Subcutaneous abdominal adipose tissue (tissue), 5 donors: ENCODE results near the gene ANKFN1.

Experiments used
- H3K27ac ChIP-seq: one replicate; pipeline ENCODE4 v1.7.0; 2013; ENCODE audit warnings: low read depth, mild to moderate bottlenecking, inconsistent platforms, low read length, moderate library complexity
- H3K27me3 ChIP-seq, 5 donors: one replicate each; pipeline ENCODE4 v1.7.0; 2013; ENCODE audit warnings: low read length in 5 of 5, inconsistent platforms in 1 of 5; ENCODE audit not compliant: control insufficient read depth in 5 of 5, insufficient read depth in 4 of 5
- H3K36me3 ChIP-seq, 5 donors: one replicate each; pipeline ENCODE4 v1.7.0; 2013; ENCODE audit warnings: low read length in 5 of 5; ENCODE audit not compliant: control insufficient read depth in 5 of 5, insufficient read depth in 5 of 5
- H3K4me1 ChIP-seq, 5 donors: one replicate each; pipeline ENCODE4 v1.7.0; 2013; ENCODE audit warnings: low read length in 5 of 5, mild to moderate bottlenecking in 3 of 5, moderate library complexity in 1 of 5; ENCODE audit not compliant: control insufficient read depth in 5 of 5, insufficient read depth in 5 of 5
- H3K4me3 ChIP-seq, 5 donors: one replicate each; pipeline ENCODE4 v1.7.0; 2013; ENCODE audit warnings: low read length in 5 of 5, low read depth in 1 of 5
- H3K9ac ChIP-seq, 5 donors: one replicate each; pipeline ENCODE4 v1.7.0; 2013; ENCODE audit warnings: low read length in 5 of 5, mild to moderate bottlenecking in 4 of 5, moderate library complexity in 3 of 5
- H3K9me3 ChIP-seq, 5 donors: one replicate each; pipeline ENCODE4 v1.7.0; 2013; ENCODE audit warnings: low read length in 5 of 5; ENCODE audit not compliant: control insufficient read depth in 5 of 5
- donor health status: healthy.
- donor health status: healthy.
- donor health status: healthy.
- donor health status: healthy.
- donor health status: healthy.

The ANKFN1 gene

DNA sequence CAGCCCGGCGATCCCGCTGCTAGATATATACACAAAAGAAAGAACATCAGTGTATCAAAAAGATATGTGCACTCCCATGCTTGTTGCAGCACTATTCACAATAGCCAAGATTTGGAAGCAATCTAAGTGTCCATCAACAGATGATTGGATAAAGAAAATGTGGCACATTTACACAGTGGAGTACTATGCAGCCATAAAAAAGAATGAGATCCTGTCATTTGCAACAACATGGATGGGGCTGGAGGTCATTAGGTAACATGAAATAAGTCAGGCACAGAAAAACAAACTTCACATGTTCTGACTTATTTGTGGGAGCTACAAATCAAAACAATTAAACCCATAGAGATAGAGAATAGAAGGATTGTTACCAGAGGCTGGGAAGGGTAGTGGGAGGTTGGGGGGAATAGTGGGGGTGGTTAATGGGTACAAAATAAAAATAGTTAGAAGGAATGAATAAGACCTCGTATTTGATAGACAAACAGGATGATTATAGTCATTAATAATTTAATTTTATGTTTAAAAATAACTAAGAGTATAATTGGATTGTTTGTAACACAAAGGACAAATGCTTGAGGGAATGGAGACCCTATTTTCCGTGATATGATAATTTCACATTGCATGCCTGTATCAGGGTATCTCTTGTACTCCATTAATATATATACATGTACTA lies 263.5 kb downstream of the ANKFN1 start:
- H3K27ac ChIP-seq: no peak overlapping the region
- H3K9me3 ChIP-seq: peaks cover 0 to 6% (median 3%) of the 10 kb centered on the region in 5 donors
- no peaks in the 10 kb centered on the region for H3K4me1 ChIP-seq
- H3K9ac ChIP-seq: no peak overlapping the region
- no peak overlapping the region for H3K4me3 ChIP-seq
- no peaks in the 10 kb centered on the region for H3K36me3 ChIP-seq
- peaks cover 0 to 3% (median 0%) of the 10 kb centered on the region in 5 donors for H3K27me3 ChIP-seq

DNA sequence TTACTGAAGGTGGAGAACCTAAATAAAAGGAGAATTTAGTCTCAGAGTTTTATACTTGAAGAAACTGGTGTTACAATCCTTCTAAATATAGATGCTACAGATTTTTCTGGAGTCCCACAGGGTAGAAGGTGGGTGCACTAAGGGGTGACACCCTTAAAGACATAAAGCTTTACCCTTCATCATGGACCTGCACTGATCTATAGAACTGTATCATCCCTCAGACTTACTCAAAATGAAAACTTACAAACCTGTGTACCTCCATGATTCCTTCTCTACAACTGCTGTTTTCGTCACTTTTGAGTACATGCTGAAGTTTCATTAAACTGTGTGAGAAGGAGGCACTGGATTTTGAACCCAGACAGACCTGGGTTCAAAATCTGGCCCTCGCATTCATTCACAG lies 270.7 kb downstream of the ANKFN1 start:
- no peak overlapping the region for H3K4me3 ChIP-seq
- H3K36me3 ChIP-seq: no peaks in the 10 kb centered on the region
- no peak overlapping the region for H3K9ac ChIP-seq
- H3K4me1 ChIP-seq: no peaks in the 10 kb centered on the region
- H3K27ac ChIP-seq: no peak overlapping the region
- H3K27me3 ChIP-seq: peaks cover 0 to 3% (median 0%) of the 10 kb centered on the region in 5 donors
- H3K9me3 ChIP-seq: no peaks in the 10 kb centered on the region

- H3K9ac ChIP-seq: no peak overlapping the region
- H3K4me3 ChIP-seq: no peak overlapping the region
Observed at GRCh38 chr17:56424543-56425044, 271.3 kb downstream of the ANKFN1 start.

DNA sequence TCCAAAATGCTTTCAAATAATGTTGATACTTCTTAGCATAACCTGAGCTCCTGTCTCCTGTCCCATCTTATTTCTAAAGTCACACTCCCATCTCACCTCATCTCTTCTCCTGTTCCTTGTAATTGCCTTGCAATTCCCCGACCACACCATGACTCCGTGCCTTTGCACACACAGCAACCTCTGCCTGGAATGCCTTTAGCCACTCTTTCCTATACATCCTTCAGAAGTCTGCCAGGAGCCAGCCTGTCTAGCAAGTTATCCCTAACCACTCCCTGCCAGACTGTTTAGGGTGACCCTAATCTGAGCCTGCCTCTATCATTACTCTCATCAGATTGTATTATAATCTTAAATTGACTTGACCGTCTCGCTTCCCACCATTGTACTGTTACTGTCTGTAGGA lies 272.2 kb downstream of the ANKFN1 start:
- Histone ChIP-seq H3K9me3 (no peaks in the 10 kb centered on the region), H3K4me3 (no peak overlapping the region), H3K36me3 (no peaks in the 10 kb centered on the region), H3K4me1 (no peaks in the 10 kb centered on the region), H3K27ac (no peak overlapping the region), H3K9ac (no peak overlapping the region), H3K27me3 (peaks cover 0 to 3% (median 0%) of the 10 kb centered on the region in 5 donors)

More at GRCh38 chr17:56424543-56425044, 271.3 kb downstream of the ANKFN1 start:
- peaks cover 0 to 3% (median 0%) of the 10 kb centered on the region in 5 donors for H3K27me3 ChIP-seq
- no peak overlapping the region for H3K27ac ChIP-seq
- no peaks in the 10 kb centered on the region for H3K4me1 ChIP-seq
- no peaks in the 10 kb centered on the region for H3K36me3 ChIP-seq
- no peaks in the 10 kb centered on the region for H3K9me3 ChIP-seq

DNA sequence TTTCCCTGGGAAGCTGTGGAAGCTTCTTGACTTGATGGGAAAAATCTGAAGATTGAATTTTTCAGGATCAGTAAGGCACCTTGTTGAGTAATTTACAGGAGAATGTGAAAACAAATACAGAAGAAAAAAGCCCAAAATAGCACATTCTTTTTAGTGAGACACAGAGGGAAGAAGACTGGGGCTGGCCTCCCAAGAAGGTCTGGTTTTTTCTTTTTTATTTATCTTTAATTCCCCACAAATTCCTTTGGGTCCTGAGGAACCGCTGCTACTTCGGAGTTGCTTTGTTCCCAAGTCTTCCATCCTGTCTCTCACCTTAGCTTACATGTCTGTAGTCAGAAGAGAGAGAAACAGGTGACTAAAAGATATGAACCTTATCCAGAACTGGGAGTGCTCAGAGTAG lies 273.6 kb downstream of the ANKFN1 start:
- Histone ChIP-seq H3K36me3 (no peaks in the 10 kb centered on the region), H3K27ac (no peak overlapping the region), H3K27me3 (no peaks in the 10 kb centered on the region), H3K9ac (no peak overlapping the region), H3K4me3 (no peak overlapping the region), H3K4me1 (no peaks in the 10 kb centered on the region), H3K9me3 (no peaks in the 10 kb centered on the region)

GRCh38 chr17:56431736-56432135 lies 278.5 kb downstream of the ANKFN1 start:
- H3K4me3 ChIP-seq: no peak overlapping the region
- H3K4me1 ChIP-seq: no peaks in the 10 kb centered on the region
- no peak overlapping the region for H3K9ac ChIP-seq
- no peaks in the 10 kb centered on the region for H3K36me3 ChIP-seq
- no peaks in the 10 kb centered on the region for H3K9me3 ChIP-seq
- no peak overlapping the region for H3K27ac ChIP-seq
- H3K27me3 ChIP-seq: no peaks in the 10 kb centered on the region

GRCh38 chr17:56432443-56432842 lies 279.2 kb downstream of the ANKFN1 start:
- no peak overlapping the region for H3K27ac ChIP-seq
- no peak overlapping the region for H3K4me3 ChIP-seq
- no peaks in the 10 kb centered on the region for H3K4me1 ChIP-seq
- H3K9ac ChIP-seq: no peak overlapping the region
- H3K9me3 ChIP-seq: no peaks in the 10 kb centered on the region
- H3K36me3 ChIP-seq: no peaks in the 10 kb centered on the region
- H3K27me3 ChIP-seq: no peaks in the 10 kb centered on the region

DNA sequence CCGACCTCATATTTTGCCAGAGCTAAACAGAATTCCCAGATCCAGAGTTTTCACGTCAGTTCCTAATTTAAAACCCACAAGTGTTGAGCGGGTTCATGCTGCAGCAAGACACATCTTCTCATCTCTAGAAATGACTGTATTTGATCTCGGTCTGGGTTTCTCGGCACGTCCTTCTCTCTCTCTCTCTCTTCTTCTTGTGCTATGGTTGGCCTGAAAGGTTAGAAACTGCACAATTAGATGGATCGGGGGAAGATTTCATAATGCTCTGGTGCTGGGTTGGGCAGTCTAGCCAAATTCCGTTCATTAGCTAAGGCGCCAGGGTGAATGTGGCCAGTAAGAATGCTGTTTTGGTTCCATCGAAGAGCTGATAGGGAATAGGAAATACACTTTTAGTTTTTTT lies 281.3 kb downstream of the ANKFN1 start:
- H3K9ac ChIP-seq: no peak overlapping the region
- H3K9me3 ChIP-seq: no peaks in the 10 kb centered on the region
- no peak overlapping the region for H3K4me3 ChIP-seq
- H3K27ac ChIP-seq: no peak overlapping the region
- no peaks in the 10 kb centered on the region for H3K4me1 ChIP-seq
- no peaks in the 10 kb centered on the region for H3K36me3 ChIP-seq
- no peaks in the 10 kb centered on the region for H3K27me3 ChIP-seq

GRCh38 chr17:56436142-56436541 lies 282.9 kb downstream of the ANKFN1 start:
- H3K27me3 ChIP-seq: no peaks in the 10 kb centered on the region
- no peaks in the 10 kb centered on the region for H3K36me3 ChIP-seq
- H3K4me3 ChIP-seq: no peak overlapping the region
- H3K4me1 ChIP-seq: no peaks in the 10 kb centered on the region
- H3K9ac ChIP-seq: no peak overlapping the region
- no peak overlapping the region for H3K27ac ChIP-seq
- no peaks in the 10 kb centered on the region for H3K9me3 ChIP-seq

DNA sequence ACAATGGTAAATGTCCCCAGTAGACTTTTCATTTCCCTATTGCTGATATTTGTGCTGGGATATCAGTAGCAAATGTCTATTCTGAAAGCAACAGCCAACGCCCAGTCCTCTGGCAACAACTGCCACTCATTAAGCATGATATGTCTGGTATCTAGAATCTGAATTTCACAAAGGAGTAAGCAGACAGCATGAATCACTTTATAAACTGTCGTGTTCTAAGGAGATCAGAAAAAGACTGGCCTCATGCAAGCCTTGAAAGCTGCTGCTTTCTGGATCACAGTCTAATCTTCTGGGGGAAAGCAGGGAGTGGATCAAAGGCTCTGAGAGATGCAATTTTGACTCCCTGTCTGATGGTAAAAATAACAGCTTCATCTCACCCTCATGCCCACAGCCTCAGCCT lies 287.1 kb downstream of the ANKFN1 start:
- Histone ChIP-seq H3K27ac (no peak overlapping the region), H3K9me3 (no peaks in the 10 kb centered on the region), H3K4me1 (no peaks in the 10 kb centered on the region), H3K27me3 (no peaks in the 10 kb centered on the region), H3K36me3 (no peaks in the 10 kb centered on the region), H3K4me3 (no peak overlapping the region), H3K9ac (no peak overlapping the region)
